ENCODE results near the gene GMFB.

Gene GMFB

GRCh38 chr14:54488646-54489317 lies at the start of gene GMFB:
TSS of gene GMFB (minus strand) at chr14:54488980. CDS start at chr14:54488927, 53 bp downstream.
- Mint-ChIP-seq H3K4me1 (ENCODE audit: low read depth) (peaks cover 57% of the 10 kb centered on the region), H3K4me3 (peak within 1 kb of the TSS; percentile 90), H3K9me3 (no peaks in the 10 kb centered on the region), H3K27ac (peak within 1 kb of the TSS; percentile 94), H3K36me3 (ENCODE audit: low read depth) (peaks cover 33% of the 10 kb centered on the region), H3K27me3 (no peaks in the 10 kb centered on the region)
- peak; percentile 91 for DNase-seq

- Mint-ChIP-seq H3K36me3 (ENCODE audit: low read depth) (peaks cover 21% of the 10 kb centered on the region), H3K27me3 (no peaks in the 10 kb centered on the region), H3K4me3 (no peak overlapping the region), H3K4me1 (ENCODE audit: low read depth) (no peaks in the 10 kb centered on the region), H3K9me3 (no peaks in the 10 kb centered on the region), H3K27ac (no peak overlapping the region)
- DNase-seq, result no peak
Measured at GRCh38 chr14:54538055-54538454, 49.3 kb upstream of the GMFB start.

GRCh38 chr14:54537651-54538050 lies 48.9 kb upstream of the GMFB start:
- no peaks in the 10 kb centered on the region for H3K9me3 Mint-ChIP-seq
- no peak overlapping the region for H3K27ac Mint-ChIP-seq
- DNase-seq, result no peak
- no peaks in the 10 kb centered on the region for H3K27me3 Mint-ChIP-seq
- H3K36me3 Mint-ChIP-seq (ENCODE audit: low read depth), result peaks cover 21% of the 10 kb centered on the region
- H3K4me3 Mint-ChIP-seq, result no peak overlapping the region
- H3K4me1 Mint-ChIP-seq (ENCODE audit: low read depth), result no peaks in the 10 kb centered on the region

- no peaks in the 10 kb centered on the region for H3K27me3 Mint-ChIP-seq
- H3K4me1 Mint-ChIP-seq (ENCODE audit: low read depth), result peaks cover 2% of the 10 kb centered on the region
- DNase-seq, result no peak
- H3K27ac Mint-ChIP-seq, result no peak overlapping the region
- H3K9me3 Mint-ChIP-seq, result no peaks in the 10 kb centered on the region
- H3K36me3 Mint-ChIP-seq (ENCODE audit: low read depth), result peaks cover 28% of the 10 kb centered on the region
- no peak overlapping the region for H3K4me3 Mint-ChIP-seq
Measured at GRCh38 chr14:54535646-54536045, 46.9 kb upstream of the GMFB start.

- Mint-ChIP-seq H3K27ac (no peak overlapping the region), H3K9me3 (no peaks in the 10 kb centered on the region), H3K36me3 (ENCODE audit: low read depth) (peaks cover 24% of the 10 kb centered on the region), H3K4me3 (no peak overlapping the region), H3K4me1 (ENCODE audit: low read depth) (peaks cover 2% of the 10 kb centered on the region), H3K27me3 (no peaks in the 10 kb centered on the region)
- DNase-seq, result no peak
Measured at GRCh38 chr14:54535126-54535525, 46.3 kb upstream of the GMFB start.

GRCh38 chr14:54533100-54533499 lies 44.3 kb upstream of the GMFB start:
- Mint-ChIP-seq H3K4me3 (no peak overlapping the region), H3K27ac (no peak overlapping the region), H3K4me1 (ENCODE audit: low read depth) (peaks cover 2% of the 10 kb centered on the region), H3K36me3 (ENCODE audit: low read depth) (peaks cover 24% of the 10 kb centered on the region), H3K27me3 (no peaks in the 10 kb centered on the region), H3K9me3 (no peaks in the 10 kb centered on the region)
- no peak for DNase-seq

- Mint-ChIP-seq H3K9me3 (no peaks in the 10 kb centered on the region), H3K27ac (no peak overlapping the region), H3K27me3 (no peaks in the 10 kb centered on the region), H3K4me1 (ENCODE audit: low read depth) (peaks cover 2% of the 10 kb centered on the region), H3K4me3 (no peak overlapping the region), H3K36me3 (ENCODE audit: low read depth) (peaks cover 27% of the 10 kb centered on the region)
- DNase-seq, result no peak
Measured at GRCh38 chr14:54532111-54533012, 43.6 kb upstream of the GMFB start.

- no peak for DNase-seq
- peaks cover 2% of the 10 kb centered on the region for H3K4me1 Mint-ChIP-seq (ENCODE audit: low read depth)
- peaks cover 40% of the 10 kb centered on the region for H3K36me3 Mint-ChIP-seq (ENCODE audit: low read depth)
- no peak overlapping the region for H3K4me3 Mint-ChIP-seq
- H3K27ac Mint-ChIP-seq, result no peak overlapping the region
- H3K27me3 Mint-ChIP-seq, result no peaks in the 10 kb centered on the region
- no peaks in the 10 kb centered on the region for H3K9me3 Mint-ChIP-seq
Measured at GRCh38 chr14:54529811-54530210, 41.0 kb upstream of the GMFB start.

GRCh38 chr14:54528973-54529372 lies 40.2 kb upstream of the GMFB start:
- DNase-seq, result no peak
- no peak overlapping the region for H3K4me3 Mint-ChIP-seq
- no peaks in the 10 kb centered on the region for H3K9me3 Mint-ChIP-seq
- H3K4me1 Mint-ChIP-seq (ENCODE audit: low read depth), result peaks cover 2% of the 10 kb centered on the region
- no peak overlapping the region for H3K27ac Mint-ChIP-seq
- peaks cover 49% of the 10 kb centered on the region for H3K36me3 Mint-ChIP-seq (ENCODE audit: low read depth)
- H3K27me3 Mint-ChIP-seq, result no peaks in the 10 kb centered on the region

GRCh38 chr14:54524410-54524809 lies 35.6 kb upstream of the GMFB start:
- no peak for DNase-seq
- no peak overlapping the region for H3K4me3 Mint-ChIP-seq
- H3K4me1 Mint-ChIP-seq (ENCODE audit: low read depth), result no peaks in the 10 kb centered on the region
- H3K27ac Mint-ChIP-seq, result no peak overlapping the region
- no peaks in the 10 kb centered on the region for H3K9me3 Mint-ChIP-seq
- peaks cover 59% of the 10 kb centered on the region for H3K36me3 Mint-ChIP-seq (ENCODE audit: low read depth)
- no peaks in the 10 kb centered on the region for H3K27me3 Mint-ChIP-seq

- Mint-ChIP-seq H3K27me3 (no peaks in the 10 kb centered on the region), H3K36me3 (ENCODE audit: low read depth) (peaks cover 39% of the 10 kb centered on the region), H3K4me3 (no peak overlapping the region), H3K27ac (no peak overlapping the region), H3K9me3 (peaks cover 13% of the 10 kb centered on the region), H3K4me1 (ENCODE audit: low read depth) (peaks cover 36% of the 10 kb centered on the region)
- no peak for DNase-seq
Measured at GRCh38 chr14:54516709-54517108, 27.9 kb upstream of the GMFB start.

GRCh38 chr14:54515670-54516069 lies 26.9 kb upstream of the GMFB start:
- Mint-ChIP-seq H3K27ac (no peak overlapping the region), H3K4me3 (no peak overlapping the region), H3K36me3 (ENCODE audit: low read depth) (peaks cover 39% of the 10 kb centered on the region), H3K4me1 (ENCODE audit: low read depth) (peaks cover 45% of the 10 kb centered on the region), H3K9me3 (peaks cover 13% of the 10 kb centered on the region), H3K27me3 (no peaks in the 10 kb centered on the region)
- no peak for DNase-seq

GRCh38 chr14:54512393-54512792 lies 23.6 kb upstream of the GMFB start:
- DNase-seq, result no peak
- peaks cover 13% of the 10 kb centered on the region for H3K9me3 Mint-ChIP-seq
- H3K27me3 Mint-ChIP-seq, result no peaks in the 10 kb centered on the region
- H3K4me3 Mint-ChIP-seq, result no peak overlapping the region
- H3K27ac Mint-ChIP-seq, result no peak overlapping the region
- peaks cover 55% of the 10 kb centered on the region for H3K4me1 Mint-ChIP-seq (ENCODE audit: low read depth)
- peaks cover 38% of the 10 kb centered on the region for H3K36me3 Mint-ChIP-seq (ENCODE audit: low read depth)

GRCh38 chr14:54509546-54510501 lies 21.0 kb upstream of the GMFB start, which contains the start of gene CGRRF1:
TSS of gene CGRRF1 (plus strand) at chr14:54509906. CDS start at chr14:54509960, 54 bp downstream.
- H3K27ac Mint-ChIP-seq, result peak within 1 kb of the TSS; percentile 85
- H3K4me1 Mint-ChIP-seq (ENCODE audit: low read depth), result peaks cover 48% of the 10 kb centered on the region
- H3K36me3 Mint-ChIP-seq (ENCODE audit: low read depth), result peaks cover 16% of the 10 kb centered on the region
- DNase-seq, result peak; percentile 98
- H3K9me3 Mint-ChIP-seq, result no peaks in the 10 kb centered on the region
- H3K27me3 Mint-ChIP-seq, result no peaks in the 10 kb centered on the region
- H3K4me3 Mint-ChIP-seq, result peak within 1 kb of the TSS; percentile 92
